AG04449 (cell line): ENCODE data around the gene PITRM1.
"Not testable (repeated sequence)": the region's sequence is repeated elsewhere in the genome, so short reads cannot be mapped to it uniquely, and the experiment has no call there.

Experiments used
- CTCF ChIA-PET: fragments of 350-600 bp; formaldehyde crosslinking; extraction: SDS; loops from one replicate; lab custom pipeline; 2021; ENCODE audit warnings: antibody characterized with exemption; lab: Yijun Ruan, JAX
- POLR2A ChIA-PET: fragments of 400-600, 350-600 bp; formaldehyde crosslinking; extraction: SDS; loops from one replicate; lab custom pipeline; 2020; ENCODE audit warnings: antibody characterized with exemption, inconsistent platforms; lab: Yijun Ruan, JAX
- DNase-seq: peaks from one replicate; pipeline ENCODE4 v3.0.0-alpha.2; 2010; ENCODE audit warnings: low read depth, low spot score
- H3K4me3 ChIP-seq: 2 replicates; pipeline ENCODE4 v1.5.1; 2011; ENCODE audit warnings: low read depth, mild to moderate bottlenecking, control low read depth, low read length
- TF ChIP-seq, protein P1 (sequence below): IDR thresholded peaks from one replicate; pipeline ENCODE4 v1.5.1; 2011; ENCODE audit warnings: mild to moderate bottlenecking, moderate library complexity, low read length, control low read depth, inconsistent platforms; ENCODE audit not compliant: insufficient read depth; ENCODE audit errors: missing control alignments

Gene PITRM1

DNA sequence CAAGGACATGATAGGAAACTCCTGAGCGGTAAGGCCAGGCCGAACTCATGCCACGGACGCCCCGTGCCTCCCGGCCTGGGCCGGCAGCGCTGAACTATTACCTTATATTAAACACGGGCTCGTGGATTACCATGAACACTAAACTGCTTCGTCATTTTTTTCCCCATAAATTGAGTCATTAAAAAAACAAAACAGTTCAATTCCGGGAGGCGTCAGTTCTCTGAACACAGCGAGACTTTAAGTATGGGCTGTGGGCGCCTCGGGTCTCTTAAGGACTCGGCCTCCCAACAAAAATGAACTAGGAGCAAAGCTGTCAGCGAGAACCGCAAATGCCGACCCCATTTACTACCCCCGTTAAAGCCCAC, 519 bp downstream of the PITRM1 start:
- CTCF ChIA-PET, result no interaction called here
- POLR2A ChIA-PET, result interaction anchor here (0.9 to 1.3 kb wide), 5 partner anchors 8 to 613 kb away, joined by 3 to 9 read pairs (median 6); partner anchors contain the start of gene KLF6
- TF ChIP-seq, protein P1, sequence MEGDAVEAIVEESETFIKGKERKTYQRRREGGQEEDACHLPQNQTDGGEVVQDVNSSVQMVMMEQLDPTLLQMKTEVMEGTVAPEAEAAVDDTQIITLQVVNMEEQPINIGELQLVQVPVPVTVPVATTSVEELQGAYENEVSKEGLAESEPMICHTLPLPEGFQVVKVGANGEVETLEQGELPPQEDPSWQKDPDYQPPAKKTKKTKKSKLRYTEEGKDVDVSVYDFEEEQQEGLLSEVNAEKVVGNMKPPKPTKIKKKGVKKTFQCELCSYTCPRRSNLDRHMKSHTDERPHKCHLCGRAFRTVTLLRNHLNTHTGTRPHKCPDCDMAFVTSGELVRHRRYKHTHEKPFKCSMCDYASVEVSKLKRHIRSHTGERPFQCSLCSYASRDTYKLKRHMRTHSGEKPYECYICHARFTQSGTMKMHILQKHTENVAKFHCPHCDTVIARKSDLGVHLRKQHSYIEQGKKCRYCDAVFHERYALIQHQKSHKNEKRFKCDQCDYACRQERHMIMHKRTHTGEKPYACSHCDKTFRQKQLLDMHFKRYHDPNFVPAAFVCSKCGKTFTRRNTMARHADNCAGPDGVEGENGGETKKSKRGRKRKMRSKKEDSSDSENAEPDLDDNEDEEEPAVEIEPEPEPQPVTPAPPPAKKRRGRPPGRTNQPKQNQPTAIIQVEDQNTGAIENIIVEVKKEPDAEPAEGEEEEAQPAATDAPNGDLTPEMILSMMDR, result no peak
- no peak for DNase-seq
- H3K4me3 ChIP-seq, result peak overlapping the region; percentile 84

DNA sequence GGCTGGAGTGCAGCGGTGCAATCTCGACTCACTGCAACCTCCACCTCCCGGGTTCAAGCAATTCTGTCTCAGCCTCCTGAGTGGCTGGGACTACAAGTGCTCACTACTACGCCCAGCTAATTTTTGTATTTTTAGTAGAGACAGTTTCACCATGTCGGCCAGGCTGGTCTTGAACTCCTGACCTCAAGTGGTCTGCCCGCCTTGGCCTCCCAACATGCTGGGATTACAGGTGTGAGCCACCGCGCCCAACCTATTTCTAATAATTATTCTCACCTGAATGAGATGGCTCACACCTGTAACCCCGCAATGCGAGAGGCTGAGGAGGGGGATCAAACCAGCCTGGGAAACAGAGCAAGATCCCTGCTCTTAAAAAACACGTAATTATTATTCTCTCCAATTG, 1.1 kb downstream of the PITRM1 start:
- peak overlapping the region; percentile 84 for H3K4me3 ChIP-seq
- DNase-seq, POLR2A ChIA-PET, CTCF ChIA-PET: not testable (repeated sequence)

DNA sequence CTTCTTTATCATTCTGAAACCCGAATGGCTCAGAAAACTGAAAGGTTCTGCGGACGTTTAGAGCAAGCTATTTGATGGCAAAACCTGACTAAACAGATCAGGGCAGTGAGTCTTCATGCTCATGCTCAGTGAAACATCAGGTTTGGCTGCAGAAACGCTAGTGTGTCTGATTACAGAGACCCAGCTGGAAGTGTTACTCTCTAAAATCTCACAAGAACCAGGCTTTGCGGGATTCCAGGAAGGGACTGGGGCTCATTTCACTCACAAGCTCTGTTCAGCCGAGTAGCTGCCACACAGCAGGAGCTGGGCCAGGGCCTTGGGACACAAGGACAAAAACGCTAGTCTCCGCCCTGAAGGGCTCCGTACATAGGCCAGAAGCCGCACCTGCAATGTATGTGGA, 2.9 kb downstream of the PITRM1 start:
- POLR2A ChIA-PET, result no interaction called here
- CTCF ChIA-PET, result no interaction called here
- TF ChIP-seq, protein P1, result no peak
- DNase-seq, result no peak
- no peak overlapping the region for H3K4me3 ChIP-seq

DNA sequence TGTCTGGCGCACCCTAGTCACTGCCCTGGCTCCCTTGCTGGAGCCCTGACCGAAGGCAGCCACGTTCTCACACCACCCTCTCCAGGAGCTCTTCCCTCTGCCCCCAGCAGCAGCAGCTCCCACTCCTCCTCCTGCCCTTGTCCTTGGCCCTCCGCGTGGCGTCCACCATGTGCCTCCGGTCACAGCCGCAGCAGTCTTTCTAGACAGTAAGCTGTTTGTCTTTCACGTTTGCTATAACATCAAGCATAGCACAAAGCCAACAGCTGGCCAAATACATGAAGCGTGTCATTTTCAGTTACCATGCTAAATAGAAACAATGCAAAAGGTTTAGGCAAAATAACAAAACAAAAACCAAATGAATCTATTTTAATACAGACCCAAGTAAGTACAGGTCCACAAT, 3.3 kb downstream of the PITRM1 start:
- no peak overlapping the region for H3K4me3 ChIP-seq
- ChIA-PET CTCF (no interaction called here), POLR2A (no interaction called here)
- TF ChIP-seq, protein P1, result no peak
- no peak for DNase-seq

DNA sequence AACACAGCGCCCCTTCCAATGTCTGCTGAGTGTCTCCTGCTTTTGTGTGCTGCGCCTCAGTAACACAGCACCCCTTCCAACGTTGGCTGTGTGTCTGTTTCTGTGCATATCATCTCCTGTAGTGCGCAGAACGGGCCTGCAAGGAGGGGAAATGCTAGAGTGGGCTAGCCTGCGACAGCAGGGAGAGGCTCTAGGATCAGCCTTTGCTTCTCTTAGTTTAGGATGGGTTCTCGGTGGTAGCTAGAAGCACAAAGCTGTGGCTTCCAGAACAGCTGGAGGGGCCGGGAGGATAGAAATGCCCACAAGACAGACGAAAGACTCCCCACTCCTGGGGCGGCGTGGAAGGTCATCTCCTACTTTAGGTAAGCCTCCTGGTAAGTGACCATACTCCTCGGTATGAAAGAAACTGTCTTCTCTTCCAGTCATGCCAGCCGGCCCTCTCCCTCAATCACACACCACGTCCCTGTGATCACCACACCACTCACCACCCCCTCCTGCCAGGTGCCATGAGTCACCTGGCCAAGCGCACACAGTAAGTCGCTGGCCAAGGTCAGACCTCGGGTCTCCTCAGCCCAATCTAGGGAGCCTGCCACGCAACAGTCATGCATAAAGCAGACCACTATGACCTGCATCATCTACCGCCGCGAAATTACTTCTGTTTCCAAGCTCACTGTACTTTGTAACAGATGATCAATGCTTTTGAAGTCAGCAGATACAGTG, 4.8 kb downstream of the PITRM1 start:
- ChIA-PET POLR2A (no interaction called here), CTCF (no interaction called here)
- DNase-seq, result no peak
- TF ChIP-seq, protein P1, result no peak
- no peak overlapping the region for H3K4me3 ChIP-seq

DNA sequence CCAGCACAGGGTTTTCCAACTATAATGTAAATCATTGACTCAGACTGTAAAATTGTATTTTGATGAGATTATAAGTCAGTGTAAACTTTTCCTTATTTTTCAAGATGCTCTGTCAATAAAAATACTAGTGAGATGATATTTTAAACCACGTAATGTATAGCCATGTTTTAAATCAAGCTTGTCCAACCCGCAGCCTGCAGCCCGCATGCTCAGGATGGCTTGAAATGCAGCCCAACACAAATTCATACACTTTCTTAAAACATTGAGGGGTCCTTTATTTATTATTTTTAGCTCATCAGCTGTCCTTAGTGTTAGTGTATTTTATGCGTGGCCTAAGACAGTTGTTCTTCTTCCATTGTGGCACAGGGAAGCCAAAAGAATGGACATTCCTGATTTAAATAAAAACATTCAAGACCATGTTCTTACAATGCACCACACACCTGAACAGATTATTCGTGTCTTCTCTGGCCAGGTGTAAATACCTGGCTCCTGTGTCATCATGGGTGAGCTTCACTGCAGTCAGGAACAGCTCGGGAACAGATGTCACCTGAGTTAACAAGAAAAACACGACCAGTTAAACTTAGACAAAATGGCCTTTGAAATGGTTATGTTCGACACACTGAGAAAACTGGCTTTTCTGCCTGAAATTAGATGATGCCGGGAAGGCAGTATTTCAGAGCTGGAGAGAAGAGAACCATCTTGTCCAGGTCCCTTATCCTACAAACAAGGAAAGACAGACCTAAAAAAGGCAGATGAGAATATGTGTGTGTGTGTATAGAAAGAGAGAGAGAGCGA, 5.9 kb downstream of the PITRM1 start:
- TF ChIP-seq, protein P1, result no peak
- H3K4me3 ChIP-seq, result no peak overlapping the region
- CTCF ChIA-PET, result no interaction called here
- no peak for DNase-seq
- POLR2A ChIA-PET, result no interaction called here
